RWPE2 (cell line): Measurements from ENCODE around the gene OTUD3.
"Not testable (repeated sequence)": the region's sequence is repeated elsewhere in the genome, so short reads cannot be mapped to it uniquely, and the experiment has no call there.

Experiments
- ATAC-seq: fragments of 200-7000 bp; cut with Tn5 transposase; 3 replicates; pipeline ENCODE4 v1.9.1; 2021; ENCODE audit warnings: low read depth
- DNase-seq: peaks from one replicate; pipeline ENCODE4 v3.0.0-alpha.2; 2020; ENCODE audit warnings: low spot score
- H3K27ac ChIP-seq: fragments of 450-650 bp; 2 replicates; pipeline ENCODE4 v1.5.1; 2017; ENCODE audit warnings: mild to moderate bottlenecking; ENCODE audit not compliant: poor library complexity, severe bottlenecking
- H3K27me3 ChIP-seq: fragments of 250-450 bp; sonication (Bioruptor Pico); 2 replicates; pipeline ENCODE4 v1.5.1; 2021; ENCODE audit warnings: mild to moderate bottlenecking, moderate library complexity; ENCODE audit not compliant: insufficient read depth, poor library complexity, severe bottlenecking
- H3K36me3 ChIP-seq: fragments of 250-450 bp; sonication (Bioruptor Pico); 2 replicates; pipeline ENCODE4 v1.5.1; 2020; ENCODE audit warnings: low read depth, mild to moderate bottlenecking, moderate library complexity
- H3K4me1 ChIP-seq: fragments of 250-450 bp; sonication (Bioruptor Pico); 2 replicates; pipeline ENCODE4 v1.5.1; 2021; ENCODE audit warnings: mild to moderate bottlenecking, moderate library complexity; ENCODE audit not compliant: insufficient read depth, poor library complexity, severe bottlenecking
- H3K4me3 ChIP-seq: fragments of 250-450 bp; sonication (Bioruptor Pico); 2 replicates; pipeline ENCODE4 v1.5.1; 2021; ENCODE audit warnings: mild to moderate bottlenecking, moderate library complexity; ENCODE audit not compliant: severe bottlenecking
- H3K9me3 ChIP-seq: fragments of 250-450 bp; sonication (Bioruptor Pico); 2 replicates; pipeline ENCODE4 v1.5.1; 2021; ENCODE audit warnings: mild to moderate bottlenecking, moderate library complexity; ENCODE audit not compliant: severe bottlenecking
- TF ChIP-seq, protein P1 (sequence below): fragments of 450-650 bp; IDR thresholded peaks from one replicate; pipeline ENCODE4 v1.5.1; 2017; ENCODE audit warnings: mild to moderate bottlenecking, moderate library complexity; ENCODE audit not compliant: poor library complexity, severe bottlenecking

OTUD3 gene

DNA sequence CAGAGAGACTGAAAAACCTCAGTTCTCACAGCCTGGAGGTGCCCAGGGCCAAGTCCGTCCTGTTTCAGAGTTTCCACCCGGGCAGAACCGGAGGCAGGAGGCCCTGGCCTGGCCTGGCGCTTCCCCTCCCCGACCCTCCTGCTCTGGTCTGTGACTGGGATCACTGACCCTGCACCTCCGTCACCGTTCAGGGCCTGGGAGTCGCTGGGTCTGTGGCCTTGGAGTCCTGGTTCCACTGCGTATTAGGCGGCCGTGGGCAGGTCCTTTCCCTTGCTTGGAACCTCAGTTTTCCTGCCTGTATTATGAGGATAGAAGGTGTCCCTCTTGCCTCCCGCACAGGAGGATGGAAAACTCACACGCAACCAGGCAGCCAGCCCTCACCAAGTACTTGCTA, 41.8 kb downstream of the OTUD3 start:
- ATAC-seq, result no peak
- TF ChIP-seq, protein P1, sequence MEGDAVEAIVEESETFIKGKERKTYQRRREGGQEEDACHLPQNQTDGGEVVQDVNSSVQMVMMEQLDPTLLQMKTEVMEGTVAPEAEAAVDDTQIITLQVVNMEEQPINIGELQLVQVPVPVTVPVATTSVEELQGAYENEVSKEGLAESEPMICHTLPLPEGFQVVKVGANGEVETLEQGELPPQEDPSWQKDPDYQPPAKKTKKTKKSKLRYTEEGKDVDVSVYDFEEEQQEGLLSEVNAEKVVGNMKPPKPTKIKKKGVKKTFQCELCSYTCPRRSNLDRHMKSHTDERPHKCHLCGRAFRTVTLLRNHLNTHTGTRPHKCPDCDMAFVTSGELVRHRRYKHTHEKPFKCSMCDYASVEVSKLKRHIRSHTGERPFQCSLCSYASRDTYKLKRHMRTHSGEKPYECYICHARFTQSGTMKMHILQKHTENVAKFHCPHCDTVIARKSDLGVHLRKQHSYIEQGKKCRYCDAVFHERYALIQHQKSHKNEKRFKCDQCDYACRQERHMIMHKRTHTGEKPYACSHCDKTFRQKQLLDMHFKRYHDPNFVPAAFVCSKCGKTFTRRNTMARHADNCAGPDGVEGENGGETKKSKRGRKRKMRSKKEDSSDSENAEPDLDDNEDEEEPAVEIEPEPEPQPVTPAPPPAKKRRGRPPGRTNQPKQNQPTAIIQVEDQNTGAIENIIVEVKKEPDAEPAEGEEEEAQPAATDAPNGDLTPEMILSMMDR, result no peak
- H3K4me3 ChIP-seq, result no peak overlapping the region

DNA sequence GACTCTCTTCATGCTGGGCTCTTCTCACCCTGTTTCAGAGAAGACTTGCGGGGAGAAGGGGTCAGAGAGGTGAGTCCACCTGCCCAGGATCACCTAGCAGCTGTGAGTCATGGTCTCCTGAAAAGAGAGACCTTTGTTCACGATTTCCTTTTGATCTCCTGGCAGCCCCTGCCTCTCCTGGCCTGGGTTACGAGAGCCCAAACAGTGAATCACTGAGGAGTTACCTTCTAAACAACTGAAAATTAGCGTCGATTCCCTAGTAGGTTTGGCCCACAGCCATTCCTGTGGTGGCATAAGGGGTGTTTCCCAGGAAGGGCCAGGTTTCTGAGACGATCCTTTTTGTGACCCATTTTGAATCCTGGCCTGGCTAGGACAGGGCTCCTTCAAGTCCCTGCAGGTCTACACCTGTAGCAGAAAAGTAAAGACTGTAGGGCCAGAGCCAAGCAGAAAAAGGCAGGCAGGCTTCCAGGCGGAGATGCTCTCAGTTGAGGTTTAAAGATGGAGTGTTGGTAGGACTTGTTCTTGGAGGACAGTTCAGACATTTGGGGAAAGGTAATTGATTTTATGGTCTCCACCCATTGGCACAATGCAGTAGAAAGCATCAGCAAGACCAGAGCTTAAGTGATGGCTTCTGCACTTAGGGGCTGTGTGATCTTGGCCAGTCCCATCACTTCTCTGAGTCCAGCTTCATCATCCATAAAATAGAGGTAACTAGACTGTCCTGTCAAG, 43.3 kb downstream of the OTUD3 start:
- Histone ChIP-seq H3K4me1 (peaks cover 24% of the 10 kb centered on the region), H3K27me3 (no peaks in the 10 kb centered on the region), H3K9me3 (no peaks in the 10 kb centered on the region), H3K36me3 (no peaks in the 10 kb centered on the region), H3K27ac (peak overlapping the region; percentile 21), H3K4me3 (no peak overlapping the region)
- TF ChIP-seq, protein P1, result no peak
- peak; percentile 83 for DNase-seq
- ATAC-seq, result peak; percentile 87

More for the DNA sequence above, 41.8 kb downstream of the OTUD3 start:
- Histone ChIP-seq H3K27ac (no peak overlapping the region), H3K27me3 (no peaks in the 10 kb centered on the region), H3K4me1 (peaks cover 24% of the 10 kb centered on the region), H3K36me3 (no peaks in the 10 kb centered on the region), H3K9me3 (no peaks in the 10 kb centered on the region)
- no peak for DNase-seq

DNA sequence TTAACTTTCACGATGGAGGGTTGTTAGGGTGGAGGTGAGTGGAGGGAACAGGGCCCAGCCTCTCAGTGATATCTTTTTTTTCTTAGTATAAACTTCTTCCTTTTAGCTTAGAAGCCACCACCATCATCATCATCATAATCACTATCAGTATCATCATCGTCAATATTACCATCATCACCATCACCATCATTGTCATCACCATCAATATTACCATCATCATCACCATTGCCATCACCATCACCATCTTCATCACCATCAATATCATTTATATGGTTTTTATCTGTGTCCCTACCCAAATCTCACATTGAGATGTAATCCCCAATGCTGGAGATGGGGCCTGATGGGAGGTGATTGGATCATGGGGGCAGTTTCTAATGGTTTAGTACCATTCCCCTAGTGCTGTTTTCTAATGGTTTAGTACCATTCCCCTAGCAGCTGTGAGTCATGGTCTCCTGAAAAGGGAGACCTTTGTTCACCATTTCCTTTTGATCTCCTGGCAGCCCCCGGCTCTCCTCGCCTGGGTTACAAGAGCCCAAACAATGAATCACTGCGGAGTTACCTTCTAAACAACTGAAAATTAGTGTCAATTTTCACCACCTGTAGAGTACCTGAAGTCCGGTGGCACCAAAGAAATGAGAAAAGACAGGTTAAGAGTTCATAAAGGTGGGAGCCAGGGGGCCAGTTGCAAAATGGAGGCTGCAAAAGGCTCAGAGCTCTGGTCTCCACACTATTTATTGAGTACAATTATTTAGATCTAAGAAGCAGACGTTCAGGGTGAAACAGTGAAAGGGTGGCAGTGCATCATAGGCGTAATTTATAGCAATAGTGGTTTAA, 44.3 kb downstream of the OTUD3 start:
- no peak overlapping the region for H3K4me3 ChIP-seq
- DNase-seq (no peak), ATAC-seq (peak; percentile 73)
- H3K27ac ChIP-seq, result no peak overlapping the region
- H3K4me1 ChIP-seq, result peaks cover 24% of the 10 kb centered on the region
- H3K9me3 ChIP-seq, result no peaks in the 10 kb centered on the region
- TF ChIP-seq, protein P1, result no peak
- no peaks in the 10 kb centered on the region for H3K36me3 ChIP-seq
- H3K27me3 ChIP-seq, result no peaks in the 10 kb centered on the region

DNA sequence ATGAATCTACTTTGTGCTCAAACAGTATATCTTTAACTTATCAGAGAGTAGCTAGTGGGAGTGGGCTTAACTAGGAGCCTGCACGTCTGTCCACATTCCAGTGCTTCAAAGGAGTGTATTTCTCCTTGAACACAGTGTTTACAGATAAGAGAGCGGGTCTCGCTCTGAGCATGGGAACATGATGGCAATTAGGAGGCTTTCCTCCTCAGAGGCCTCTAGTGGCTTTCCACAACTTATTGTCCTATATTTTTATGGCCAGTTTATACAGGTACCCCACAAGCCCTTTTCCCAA, 44.9 kb downstream of the OTUD3 start:
- DNase-seq, H3K4me3 ChIP-seq, H3K27me3 ChIP-seq, H3K27ac ChIP-seq, H3K36me3 ChIP-seq, H3K9me3 ChIP-seq, ATAC-seq: not testable (repeated sequence)
- peaks cover 24% of the 10 kb centered on the region for H3K4me1 ChIP-seq

DNA sequence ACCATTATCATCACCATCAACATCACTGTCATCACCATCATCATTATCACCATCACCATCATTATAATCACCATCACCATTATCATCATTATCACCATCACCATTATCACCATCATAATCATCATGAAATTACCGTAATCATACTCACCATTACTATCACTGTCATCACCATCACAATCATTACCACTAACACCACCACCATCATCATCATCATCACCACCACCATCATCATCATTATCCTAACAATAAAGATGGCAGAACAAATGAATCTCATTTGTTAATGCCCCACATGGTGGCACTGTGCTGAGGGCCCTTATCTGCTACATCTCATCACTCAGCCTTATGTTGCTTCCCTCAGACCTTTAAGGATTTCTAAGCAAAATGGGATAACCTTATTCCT, 50.7 kb downstream of the OTUD3 start:
- ATAC-seq, result no peak
- TF ChIP-seq, protein P1, result no peak

More for the DNA sequence above, 50.7 kb downstream of the OTUD3 start:
- Histone ChIP-seq H3K4me3 (no peak overlapping the region), H3K27ac (no peak overlapping the region), H3K9me3 (peaks cover 2% of the 10 kb centered on the region), H3K27me3 (no peaks in the 10 kb centered on the region), H3K4me1 (no peaks in the 10 kb centered on the region), H3K36me3 (no peaks in the 10 kb centered on the region)
- DNase-seq, result no peak
